NK-92 (cell line): ENCODE results near the gene SGSH.

Experiments used
- DNase-seq: peaks from one replicate; lab custom pipeline; 2025; ENCODE audit not compliant: unreplicated experiment; lab: John Stamatoyannopoulos, UW

SGSH gene

GRCh38 chr17:80227666-80228065 lies 7.5 kb upstream of the SGSH start:
- DNase-seq: no peak

DNA sequence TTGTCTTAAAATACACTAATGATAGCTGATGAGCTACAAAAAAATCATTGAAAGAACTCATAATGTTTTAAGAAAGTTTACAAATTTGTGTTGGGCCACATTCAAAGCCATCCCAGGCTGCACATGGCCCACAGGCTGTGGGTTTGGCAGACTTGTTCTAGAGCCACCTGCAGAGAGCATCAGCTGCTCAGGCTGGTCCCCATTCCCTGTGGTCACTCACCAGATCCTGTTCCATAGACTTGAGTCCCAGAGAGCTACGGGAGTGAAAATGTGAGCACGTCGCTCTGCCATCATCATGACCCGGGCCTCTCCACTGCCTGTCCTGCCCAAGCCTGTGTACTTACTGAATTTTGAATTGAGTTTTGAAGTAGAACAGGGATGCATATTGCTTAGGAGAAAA lies 7.0 kb upstream of the SGSH start:
- no peak for DNase-seq

GRCh38 chr17:80225230-80225629 lies 5.1 kb upstream of the SGSH start:
- DNase-seq: no peak

GRCh38 chr17:80224683-80225082 lies 4.5 kb upstream of the SGSH start:
- no peak for DNase-seq

GRCh38 chr17:80223838-80224497 lies 3.8 kb upstream of the SGSH start:
- DNase-seq: no peak

DNA sequence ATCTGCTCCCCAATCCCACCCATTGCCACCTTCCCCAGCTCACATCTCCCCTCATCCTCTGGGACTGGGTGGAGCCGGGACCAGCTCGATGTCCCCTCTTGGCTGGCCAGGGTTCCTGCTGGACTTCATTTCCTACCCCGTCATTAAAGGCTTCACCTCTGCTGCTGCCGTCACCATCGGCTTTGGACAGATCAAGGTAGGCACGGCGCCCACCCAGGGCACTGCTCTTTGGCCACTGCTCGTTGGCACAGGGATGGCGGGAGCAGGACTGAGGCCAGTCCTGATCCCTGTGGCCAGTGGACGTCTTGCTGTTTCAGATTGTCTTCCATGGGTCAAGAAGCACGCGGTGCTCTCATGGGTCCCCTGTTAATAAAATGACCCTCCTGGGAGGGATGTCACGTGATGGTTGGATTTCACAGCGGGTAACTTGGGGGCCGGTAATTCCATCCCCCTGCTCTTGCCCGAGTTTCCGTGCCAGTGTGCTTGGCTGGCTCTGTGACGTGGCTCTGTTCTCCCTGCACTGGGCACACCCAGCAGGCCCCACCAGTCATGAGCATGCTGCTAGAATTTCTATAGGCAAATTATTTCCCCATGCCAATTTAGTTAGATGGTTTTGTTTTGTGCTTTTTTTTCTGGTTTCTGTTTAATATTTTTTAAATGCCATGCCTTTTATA lies 3.1 kb upstream of the SGSH start:
- DNase-seq: no peak

DNA sequence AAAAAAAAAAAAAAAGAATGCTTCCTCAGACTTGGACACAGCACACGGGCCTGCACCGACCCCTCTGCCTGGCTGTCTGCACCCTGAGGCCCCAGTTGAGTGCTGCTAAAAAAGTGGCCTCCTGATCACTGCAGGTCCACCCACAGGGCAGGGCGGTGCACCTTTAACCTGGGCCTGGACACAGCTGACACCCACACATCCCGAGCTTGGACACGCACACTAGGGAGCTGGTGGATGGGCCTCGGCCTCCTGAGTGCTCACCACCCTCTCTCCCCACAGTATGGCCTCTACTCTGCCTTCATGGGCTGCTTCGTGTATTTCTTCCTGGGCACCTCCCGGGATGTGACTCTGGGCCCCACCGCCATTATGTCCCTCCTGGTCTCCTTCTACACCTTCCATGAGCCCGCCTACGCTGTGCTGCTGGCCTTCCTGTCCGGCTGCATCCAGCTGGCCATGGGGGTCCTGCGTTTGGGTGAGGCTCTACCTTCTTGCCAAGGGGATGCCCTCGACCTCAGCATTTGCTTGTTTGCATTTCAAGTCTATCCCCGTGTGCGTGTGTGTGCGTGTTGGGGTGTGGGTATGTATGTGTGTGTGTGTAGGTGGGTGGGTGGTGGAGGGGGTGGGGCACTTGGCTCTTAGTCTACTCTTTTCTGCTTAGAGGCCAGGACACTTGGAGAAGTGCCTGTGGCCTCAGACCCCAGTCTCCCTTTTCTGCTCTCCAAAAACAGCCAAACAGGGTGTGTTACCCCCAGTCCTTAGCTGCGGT lies 2.4 kb upstream of the SGSH start:
- DNase-seq: no peak

DNA sequence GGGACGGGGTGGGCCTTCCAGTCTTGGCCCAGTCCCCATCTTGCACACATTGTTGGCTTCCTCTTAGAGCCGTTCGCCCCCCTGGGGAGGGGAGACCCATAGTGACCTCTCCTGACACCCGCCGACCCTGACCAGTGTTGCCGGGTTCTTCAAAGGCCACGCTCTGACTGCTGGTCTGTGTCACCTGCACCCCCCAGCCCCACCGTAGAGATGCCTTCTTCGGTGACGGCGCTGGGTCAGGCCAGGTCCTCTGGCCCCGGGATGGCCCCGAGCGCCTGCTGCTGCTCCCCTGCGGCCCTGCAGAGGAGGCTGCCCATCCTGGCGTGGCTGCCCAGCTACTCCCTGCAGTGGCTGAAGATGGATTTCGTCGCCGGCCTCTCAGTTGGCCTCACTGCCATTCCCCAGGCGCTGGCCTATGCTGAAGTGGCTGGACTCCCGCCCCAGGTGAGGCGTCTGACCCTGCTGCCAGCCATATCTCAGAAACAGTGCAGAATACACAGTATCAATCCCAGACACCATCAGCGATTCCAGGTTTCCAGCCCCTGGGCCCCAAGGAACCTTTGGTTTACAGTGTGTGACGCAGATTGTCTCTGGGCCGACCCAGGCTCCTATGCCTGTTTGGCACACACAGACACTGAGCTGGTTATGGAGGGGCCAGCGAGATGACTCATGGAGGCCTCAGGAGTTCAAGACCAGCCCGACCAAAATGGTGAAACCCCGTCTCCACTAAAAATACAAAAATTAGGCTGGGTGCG lies 1.4 kb upstream of the SGSH start:
- DNase-seq: no peak

GRCh38 chr17:80220736-80221215 lies 643 bp upstream of the SGSH start:
- DNase-seq: no peak

GRCh38 chr17:80219763-80220053 lies 425 bp downstream of the SGSH start:
- DNase-seq: no peak

DNA sequence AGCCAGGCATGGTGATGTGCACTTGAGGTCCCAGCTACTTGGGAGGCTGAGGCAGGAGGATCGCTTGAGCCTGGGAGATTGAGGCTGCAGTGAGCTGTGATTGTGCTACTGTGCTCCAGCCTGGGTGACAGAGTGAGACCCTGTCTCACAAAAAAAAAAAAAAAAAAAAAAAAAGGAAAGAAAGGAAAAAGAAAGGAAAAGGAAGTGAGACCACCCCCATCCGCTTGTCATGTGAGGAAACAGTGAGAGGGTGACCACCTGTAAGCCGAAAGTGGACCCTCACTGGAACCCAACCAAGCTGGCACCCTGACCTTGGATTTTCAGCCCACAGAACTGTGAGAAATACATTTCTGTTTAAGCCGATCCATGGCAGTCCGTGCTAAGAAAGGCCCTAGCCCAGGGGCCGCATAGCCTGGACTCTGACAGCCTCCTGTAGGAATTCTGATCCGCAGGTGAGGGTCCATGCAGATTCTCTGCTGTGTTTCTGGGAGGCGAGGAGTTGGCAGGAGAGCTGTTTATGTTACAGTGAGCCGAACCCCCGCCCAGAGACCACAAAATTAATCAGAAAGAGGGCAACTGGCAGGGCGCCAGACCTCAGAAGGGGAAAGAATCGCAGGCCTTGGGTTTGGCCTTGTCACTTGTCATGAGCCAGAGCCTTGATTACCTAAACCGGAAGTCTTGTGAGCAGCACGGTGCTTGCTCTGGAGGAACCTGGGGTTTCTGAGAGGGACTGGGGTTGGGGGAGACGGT lies 945 bp downstream of the SGSH start:
- peak; percentile 47 for DNase-seq

DNA sequence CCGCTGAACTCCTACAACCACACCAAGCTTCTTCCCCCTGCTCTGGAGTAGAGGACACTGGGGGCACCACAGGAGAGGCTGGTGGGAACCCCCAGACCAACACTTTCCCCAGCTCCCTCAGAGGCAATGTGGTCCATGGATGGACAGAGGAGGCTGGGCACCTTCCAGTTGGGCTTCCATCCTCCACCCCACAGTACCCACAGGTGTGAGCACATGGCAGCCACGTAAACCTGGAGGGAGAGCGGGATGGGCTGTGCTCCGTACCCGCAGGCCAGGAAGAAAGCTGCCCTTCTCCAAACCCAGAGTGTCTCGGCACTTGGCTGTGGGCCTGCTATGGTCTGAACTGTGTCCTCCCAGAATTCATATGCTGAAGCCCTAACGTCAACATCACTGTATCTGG lies 1.7 kb downstream of the SGSH start:
- no peak for DNase-seq

DNA sequence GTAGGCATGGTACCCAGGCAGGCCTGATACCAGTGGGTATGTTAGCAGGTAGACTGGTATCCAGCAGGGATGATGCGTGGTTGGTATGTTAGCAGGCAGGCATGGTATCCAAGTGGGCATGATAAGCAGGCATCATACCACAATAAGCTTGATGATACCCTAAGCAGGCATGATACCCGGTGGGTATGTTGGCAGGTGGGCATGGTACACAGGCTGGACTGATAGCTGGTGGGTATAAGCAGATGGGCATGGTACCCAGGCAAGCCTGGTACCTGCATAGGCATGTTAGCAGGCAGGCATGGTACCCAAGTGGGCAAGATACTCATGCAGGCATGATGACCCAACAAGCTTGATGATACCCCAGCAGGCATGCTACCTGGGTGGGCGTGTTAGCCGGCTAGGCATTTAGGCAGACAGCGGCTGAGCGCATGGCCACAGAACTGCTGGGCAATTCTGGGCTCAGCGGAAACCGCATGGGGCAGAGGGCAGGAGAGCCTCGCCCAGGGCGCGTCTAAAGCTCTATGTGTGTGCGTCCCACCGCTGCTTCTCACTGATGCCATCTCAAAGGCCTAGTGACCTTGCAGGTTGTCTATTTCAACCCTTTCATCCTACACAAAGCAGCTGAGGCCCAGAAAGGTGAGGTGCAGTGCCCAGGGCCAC lies 2.3 kb downstream of the SGSH start:
- no peak for DNase-seq

DNA sequence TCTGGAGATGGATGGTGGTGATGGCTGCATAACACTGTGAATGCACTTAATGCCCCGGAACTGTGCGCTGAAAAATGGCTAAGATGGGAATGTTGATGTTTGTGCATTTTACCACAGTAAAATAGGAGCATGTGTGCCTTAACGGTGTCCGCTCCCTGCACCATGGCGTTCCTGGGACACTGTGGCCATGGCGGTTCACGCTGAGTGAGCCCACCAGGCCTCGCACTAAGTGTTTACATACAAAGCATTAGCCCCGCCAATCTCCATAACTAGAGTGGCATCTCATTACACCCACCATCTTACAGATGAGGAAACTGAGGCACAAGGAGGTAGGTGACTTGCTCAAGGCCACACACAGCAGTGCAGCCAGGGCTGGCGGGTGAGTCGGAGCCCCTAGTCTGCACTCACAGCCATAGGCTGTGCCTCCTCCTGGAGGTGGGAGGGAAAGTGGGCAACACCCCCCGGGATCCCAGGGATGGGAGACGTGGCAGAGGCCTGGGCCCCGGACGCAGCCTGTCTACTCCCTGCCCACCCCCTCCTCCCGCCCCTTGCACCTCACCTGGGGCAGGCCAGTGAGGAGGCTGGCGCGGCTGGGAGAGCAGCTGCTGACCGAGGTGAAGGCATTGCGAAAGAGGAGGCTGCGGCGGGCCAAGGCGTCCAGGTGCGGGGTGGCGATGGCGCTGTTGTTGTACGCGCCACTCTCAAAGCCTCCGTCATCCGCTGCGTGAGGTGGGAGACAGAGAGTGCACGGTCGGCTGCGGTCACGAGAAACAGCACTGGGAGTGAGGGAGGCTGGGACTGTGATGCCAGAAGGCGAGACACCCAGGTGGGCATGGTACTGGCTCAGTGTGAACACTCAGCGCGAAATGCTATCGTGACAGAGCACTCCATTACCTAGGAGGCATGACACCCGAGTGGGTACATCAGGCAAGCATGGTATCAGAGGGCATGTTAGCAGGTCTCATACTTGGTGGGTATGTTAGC lies 3.4 kb downstream of the SGSH start:
- no peak for DNase-seq

GRCh38 chr17:80214878-80215210 lies 5.3 kb downstream of the SGSH start:
- no peak for DNase-seq

GRCh38 chr17:80214012-80214877 lies 5.9 kb downstream of the SGSH start:
- no peak for DNase-seq

DNA sequence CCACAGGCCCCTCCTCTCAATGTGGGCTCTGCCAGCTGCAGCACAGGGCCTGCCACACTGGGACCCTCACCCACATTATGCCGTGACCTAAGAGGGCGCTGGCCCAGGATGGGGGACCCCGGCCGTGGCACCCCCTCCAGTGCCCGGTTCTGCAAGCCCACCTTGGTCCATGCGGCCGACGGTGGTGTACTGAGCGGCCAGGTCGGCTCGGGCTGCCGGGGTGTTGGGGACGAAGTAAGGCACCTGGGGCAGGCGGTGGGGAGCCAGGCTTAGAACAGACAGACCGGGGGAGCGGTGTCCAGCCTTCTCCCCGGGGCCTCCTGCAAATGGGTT lies 6.5 kb downstream of the SGSH start:
- no peak for DNase-seq

GRCh38 chr17:80212962-80213642 lies 7.0 kb downstream of the SGSH start:
- no peak for DNase-seq
